Left lung (tissue), 10 donors: ENCODE data around the gene AMN. TPM values are rescaled to one million over a fixed set of nuclear protein-coding genes. Genes with fewer than 3 reads are reported as not detected.
A peak's percentile ranks its signal among the peaks of the same experiment; 100 is the strongest.

Experiments used
- ATAC-seq: fragments of 200-7000 bp; cut with Tn5 transposase; one replicate; pipeline ENCODE4 v1.9.1; 2020; ENCODE audit warnings: moderate library complexity
- DNase-seq, 4 donors: peaks; one replicate each; pipeline ENCODE4 v3.0.0-alpha.2; 2013 to 2020
- H3K27ac ChIP-seq, 2 donors: fragments of 200-600 bp; sonication (generic) in 1 of 2; one replicate each; pipeline versions ENCODE4 v1.5.0 to v1.8.0; 2020 to 2021
- H3K27me3 ChIP-seq, 2 donors: fragments of 200-600 bp; sonication (generic) in 1 of 2; one replicate each; pipeline versions ENCODE4 v1.5.0 to v1.8.0; 2020 to 2021
- H3K36me3 ChIP-seq, 2 donors: fragments of 200-600 bp; sonication (generic) in 1 of 2; one replicate each; pipeline versions ENCODE4 v1.5.0 to v1.8.0; 2020 to 2021
- H3K4me1 ChIP-seq, 2 donors: fragments of 200-600 bp; one replicate each; pipeline ENCODE4 v1.8.0; 2021
- H3K4me3 ChIP-seq, 2 donors: fragments of 200-600 bp; sonication (generic) in 1 of 2; one replicate each; pipeline versions ENCODE4 v1.5.0 to v1.8.0; 2020 to 2021; ENCODE audit warnings: mild to moderate bottlenecking in 1 of 2
- H3K9me3 ChIP-seq, 2 donors: fragments of 200-600 bp; sonication (generic) in 1 of 2; one replicate each; pipeline versions ENCODE4 v1.5.0 to v1.8.0; 2020 to 2021
- CTCF ChIP-seq, 2 donors: fragments of 200-600 bp; sonication (generic) in 1 of 2; IDR thresholded peaks; one replicate each; pipeline versions ENCODE4 v1.5.0 to v1.8.0; 2021; ENCODE audit warnings: antibody characterized with exemption in 2 of 2
- intact Hi-C, 2 donors: fragments of 100-400 bp; cut with DNase I; formaldehyde crosslinking; loops; one replicate each; pipeline versions ENCODE4 v1.11.2 to v1.14.2; 2022
- polyA plus RNA-seq, 6 donors: library from polyadenylated mRNA; unstranded; fragments of 120-200 nt; gene quantifications; one replicate each; pipeline ENCODE4 v1.2.1, GENCODE V29; 2013; ENCODE audit not compliant: insufficient read length in 6 of 6
- total RNA-seq, 2 donors: library from RNA; stranded (reverse); fragmentation: NEBNext Ultra II Directional; extraction: Animal tissue kit (Norgen Biotek cat#: 25700); gene quantifications; one replicate each; pipeline ENCODE4 v1.2.1, GENCODE V29; 2021
- donor health status: DM: no; HTN: yes; CAD: no.
- donor health status: DM: no; HTN: no; CAD: no.

AMN gene
- total and polyA plus RNA-seq, 8 donors: 0.30 to 23.2 (median 1.1) TPM

- peak; percentile 62 for ATAC-seq
Measured at GRCh38 chr14:102878174-102878969, 44.1 kb upstream of the AMN start.

GRCh38 chr14:102878970-102879460 lies 43.4 kb upstream of the AMN start:
- DNase-seq (peak in 1 of 4 donors; percentile 45), ATAC-seq (peak; percentile 78)
- intact Hi-C loops: no loop called here
- Histone ChIP-seq H3K9me3 (no peaks in the 10 kb centered on the region), H3K27me3 (no peaks in the 10 kb centered on the region), H3K4me3 (no peak overlapping the region), H3K27ac (no peak overlapping the region), H3K4me1 (peaks cover 0 to 5% of the 10 kb centered on the region in 2 donors), H3K36me3 (peaks cover 0 to 77% of the 10 kb centered on the region in 2 donors)
- TF ChIP-seq CTCF (IDR thresholded peaks at IDR 0.05): no peak

More at GRCh38 chr14:102878174-102878969, 44.1 kb upstream of the AMN start:
- no peak overlapping the region for H3K4me3 ChIP-seq
- H3K4me1 ChIP-seq: peaks cover 0 to 5% of the 10 kb centered on the region in 2 donors
- no peak for DNase-seq
- no peak overlapping the region for H3K27ac ChIP-seq
- H3K27me3 ChIP-seq: no peaks in the 10 kb centered on the region
- no peaks in the 10 kb centered on the region for H3K9me3 ChIP-seq
- intact Hi-C loops: no loop called here
- peaks cover 0 to 77% of the 10 kb centered on the region in 2 donors for H3K36me3 ChIP-seq
- TF ChIP-seq CTCF (IDR thresholded peaks at IDR 0.05): no peak

GRCh38 chr14:102882226-102882906 lies 40.1 kb upstream of the AMN start:
- DNase-seq (no peak), ATAC-seq (no peak)
- Histone ChIP-seq H3K27ac (no peak overlapping the region), H3K27me3 (no peaks in the 10 kb centered on the region), H3K4me1 (peaks cover 0 to 5% of the 10 kb centered on the region in 2 donors), H3K36me3 (peaks cover 0 to 79% of the 10 kb centered on the region in 2 donors), H3K9me3 (no peaks in the 10 kb centered on the region), H3K4me3 (no peak overlapping the region)
- TF ChIP-seq CTCF (IDR thresholded peaks at IDR 0.05): no peak
- intact Hi-C loops: no loop called here

- ATAC-seq (no peak), DNase-seq (no peak)
- Histone ChIP-seq H3K4me1 (peaks cover 0 to 5% of the 10 kb centered on the region in 2 donors), H3K9me3 (no peaks in the 10 kb centered on the region), H3K27me3 (no peaks in the 10 kb centered on the region), H3K27ac (no peak overlapping the region), H3K4me3 (no peak overlapping the region), H3K36me3 (peaks cover 0 to 80% of the 10 kb centered on the region in 2 donors)
- no peak for TF ChIP-seq CTCF (IDR thresholded peaks at IDR 0.05)
- intact Hi-C loops: no loop called here
Measured at GRCh38 chr14:102883089-102883541, 39.3 kb upstream of the AMN start.

GRCh38 chr14:102883554-102883953 lies 38.9 kb upstream of the AMN start:
- no peaks in the 10 kb centered on the region for H3K27me3 ChIP-seq
- intact Hi-C loops: no loop called here
- no peaks in the 10 kb centered on the region for H3K9me3 ChIP-seq
- H3K4me1 ChIP-seq: peaks cover 0 to 5% of the 10 kb centered on the region in 2 donors
- H3K27ac ChIP-seq: no peak overlapping the region
- ATAC-seq (no peak), DNase-seq (no peak)
- no peak for TF ChIP-seq CTCF (IDR thresholded peaks at IDR 0.05)
- no peak overlapping the region for H3K4me3 ChIP-seq
- H3K36me3 ChIP-seq: peaks cover 0 to 81% of the 10 kb centered on the region in 2 donors
